ENCODE data around the gene ABCA10.

DNA sequence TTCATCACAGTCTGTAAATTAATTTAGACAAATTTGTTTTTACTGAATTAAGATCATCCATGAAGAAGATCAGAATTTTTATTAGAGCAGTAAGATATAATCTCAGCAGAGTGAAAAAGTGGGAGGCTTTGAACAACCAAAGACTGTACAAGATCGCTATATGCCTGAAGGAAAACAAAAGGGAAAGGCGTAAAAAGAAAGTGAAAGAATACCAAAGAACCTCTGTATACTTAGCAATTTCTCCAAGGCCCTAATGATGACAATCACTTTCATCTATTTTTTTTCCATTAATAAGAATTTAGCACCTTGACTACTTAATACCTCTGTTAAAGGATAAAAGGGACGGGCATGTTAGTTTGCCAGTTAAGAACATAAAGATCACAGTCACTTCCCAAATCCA is 38.6 kb upstream of the ABCA10 start:
- TF ChIP-seq, protein P1, sequence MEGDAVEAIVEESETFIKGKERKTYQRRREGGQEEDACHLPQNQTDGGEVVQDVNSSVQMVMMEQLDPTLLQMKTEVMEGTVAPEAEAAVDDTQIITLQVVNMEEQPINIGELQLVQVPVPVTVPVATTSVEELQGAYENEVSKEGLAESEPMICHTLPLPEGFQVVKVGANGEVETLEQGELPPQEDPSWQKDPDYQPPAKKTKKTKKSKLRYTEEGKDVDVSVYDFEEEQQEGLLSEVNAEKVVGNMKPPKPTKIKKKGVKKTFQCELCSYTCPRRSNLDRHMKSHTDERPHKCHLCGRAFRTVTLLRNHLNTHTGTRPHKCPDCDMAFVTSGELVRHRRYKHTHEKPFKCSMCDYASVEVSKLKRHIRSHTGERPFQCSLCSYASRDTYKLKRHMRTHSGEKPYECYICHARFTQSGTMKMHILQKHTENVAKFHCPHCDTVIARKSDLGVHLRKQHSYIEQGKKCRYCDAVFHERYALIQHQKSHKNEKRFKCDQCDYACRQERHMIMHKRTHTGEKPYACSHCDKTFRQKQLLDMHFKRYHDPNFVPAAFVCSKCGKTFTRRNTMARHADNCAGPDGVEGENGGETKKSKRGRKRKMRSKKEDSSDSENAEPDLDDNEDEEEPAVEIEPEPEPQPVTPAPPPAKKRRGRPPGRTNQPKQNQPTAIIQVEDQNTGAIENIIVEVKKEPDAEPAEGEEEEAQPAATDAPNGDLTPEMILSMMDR (IDR thresholded peaks at IDR 0.05): no peak
- no peak for TF ChIP-seq POLR2A (IDR thresholded peaks at IDR 0.05)

Data from breast epithelium (tissue), 3 donors.